ENCODE results near the gene NAALADL2.

- TF ChIP-seq POLR2AphosphoS5 (IDR thresholded peaks at IDR 0.05; ENCODE audit: borderline replicate concordance, low read depth, low read length) = no peak
- no peak for TF ChIP-seq EZH2 (IDR thresholded peaks at IDR 0.05)
- no peak for TF ChIP-seq FOXP2 (optimal IDR thresholded peaks at IDR 0.05; ENCODE audit: control extremely low read depth, extremely low read length, insufficient read depth)
Measured at GRCh38 chr3:175088766-175089380, 229.7 kb downstream of the NAALADL2 start.
